Measurements from ENCODE around the gene UCK1.

UCK1 gene

GRCh38 chr9:131496844-131497405 is 34.1 kb downstream of the UCK1 start:
- DNase-seq (ENCODE audit: low read depth), result no peak

GRCh38 chr9:131495785-131496184 is 35.3 kb downstream of the UCK1 start:
- no peak for DNase-seq (ENCODE audit: low read depth)

- no peak for DNase-seq (ENCODE audit: low read depth)
Measured at GRCh38 chr9:131494296-131494870, 36.7 kb downstream of the UCK1 start.

GRCh38 chr9:131492070-131492469 is 39.0 kb downstream of the UCK1 start:
- no peak for DNase-seq (ENCODE audit: low read depth)

- no peak for DNase-seq (ENCODE audit: low read depth)
Measured at GRCh38 chr9:131491001-131491710, 39.9 kb downstream of the UCK1 start.

GRCh38 chr9:131490514-131490913 is 40.5 kb downstream of the UCK1 start:
- no peak for DNase-seq (ENCODE audit: low read depth)

- DNase-seq (ENCODE audit: low read depth), result no peak
Measured at GRCh38 chr9:131487621-131488031, 43.4 kb downstream of the UCK1 start.

- DNase-seq (ENCODE audit: low read depth), result no peak
Measured at GRCh38 chr9:131487001-131487400, 44.1 kb downstream of the UCK1 start.

- DNase-seq (ENCODE audit: low read depth), result no peak
Measured at GRCh38 chr9:131485728-131486422, 45.2 kb downstream of the UCK1 start.

GRCh38 chr9:131485206-131485605 is 45.9 kb downstream of the UCK1 start:
- DNase-seq (ENCODE audit: low read depth), result no peak

GRCh38 chr9:131484560-131485185 is 46.4 kb downstream of the UCK1 start:
- no peak for DNase-seq (ENCODE audit: low read depth)

- DNase-seq (ENCODE audit: low read depth), result no peak
Measured at GRCh38 chr9:131484051-131484445, 47.0 kb downstream of the UCK1 start.

GRCh38 chr9:131483319-131484050 is 47.6 kb downstream of the UCK1 start:
- DNase-seq (ENCODE audit: low read depth), result no peak

- DNase-seq (ENCODE audit: low read depth), result no peak
Measured at GRCh38 chr9:131482343-131483006, 48.6 kb downstream of the UCK1 start.

- DNase-seq (ENCODE audit: low read depth), result no peak
Measured at GRCh38 chr9:131481441-131482342, 49.4 kb downstream of the UCK1 start.

- no peak for DNase-seq (ENCODE audit: low read depth)
Measured at GRCh38 chr9:131480258-131480657, 50.8 kb downstream of the UCK1 start.

GRCh38 chr9:131478911-131479310 is 52.2 kb downstream of the UCK1 start:
- DNase-seq (ENCODE audit: low read depth), result no peak

GRCh38 chr9:131478421-131478868 is 52.6 kb downstream of the UCK1 start:
- no peak for DNase-seq (ENCODE audit: low read depth)

GRCh38 chr9:131477816-131478419 is 53.1 kb downstream of the UCK1 start:
- no peak for DNase-seq (ENCODE audit: low read depth)

- DNase-seq (ENCODE audit: low read depth), result no peak
Measured at GRCh38 chr9:131477367-131477766, 53.7 kb downstream of the UCK1 start.
